ENCODE results near the gene EFNB2. TPM values are rescaled to one million over a fixed set of nuclear protein-coding genes. Genes with fewer than 3 reads are reported as not detected.

Gene EFNB2
- total and polyA plus RNA-seq, 4 donors: 2.6 to 6.1 (median 3.4) TPM

GRCh38 chr13:106575896-106576295, 40.4 kb upstream of the EFNB2 start (continued):
- TF ChIP-seq CTCF (IDR thresholded peaks at IDR 0.05; ENCODE audit: low read depth, low read length, missing input control): no peak
- TF ChIP-seq TAF1 (conservative IDR thresholded peaks at IDR 0.05): no peak
- TF ChIP-seq FOXA1 (IDR thresholded peaks at IDR 0.05): no peak
- TF ChIP-seq, protein P1, sequence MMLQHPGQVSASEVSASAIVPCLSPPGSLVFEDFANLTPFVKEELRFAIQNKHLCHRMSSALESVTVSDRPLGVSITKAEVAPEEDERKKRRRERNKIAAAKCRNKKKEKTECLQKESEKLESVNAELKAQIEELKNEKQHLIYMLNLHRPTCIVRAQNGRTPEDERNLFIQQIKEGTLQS (IDR thresholded peaks at IDR 0.05): no peak
- TF ChIP-seq HNF4A (conservative IDR thresholded peaks at IDR 0.05): no peak
- TF ChIP-seq FOXA2 (IDR thresholded peaks at IDR 0.05): no peak
- TF ChIP-seq MAX (IDR thresholded peaks at IDR 0.05): no peak
- no peak for TF ChIP-seq YY1 (IDR thresholded peaks at IDR 0.05)
- TF ChIP-seq SP1 (IDR thresholded peaks at IDR 0.05): no peak

GRCh38 chr13:106573868-106574267, 38.4 kb upstream of the EFNB2 start:
- no peak overlapping the region for H3K4me3 ChIP-seq (ENCODE audit: low read depth in 1 of 3, low read length in 3 of 3)
- no peaks in the 10 kb centered on the region for H3K9me3 ChIP-seq (ENCODE audit: control insufficient read depth in 4 of 4, low read length in 3 of 4)
- WGBS: 70% methylated on average over 3 of the region's 3 CpGs
- no peak overlapping the region for H3K9ac ChIP-seq (ENCODE audit: low read depth in 1 of 2, low read length in 2 of 2)
- peaks cover 0 to 4% (median 0%) of the 10 kb centered on the region in 4 donors for H3K4me1 ChIP-seq (ENCODE audit: control insufficient read depth in 4 of 4, insufficient read depth in 4 of 4, low read length in 3 of 4)
- H3K36me3 ChIP-seq (ENCODE audit: control insufficient read depth in 4 of 4, insufficient read depth in 3 of 4, low read depth in 1 of 4, low read length in 3 of 4): no peaks in the 10 kb centered on the region
- no peak overlapping the region for H3K27ac ChIP-seq (ENCODE audit: low read depth in 1 of 2, low read length in 2 of 2)
- no peak for DNase-seq (ENCODE audit: low spot score)
- no peaks in the 10 kb centered on the region for H3K27me3 ChIP-seq (ENCODE audit: control insufficient read depth in 4 of 4, insufficient read depth in 4 of 4, low read length in 3 of 4)
- no peak for TF ChIP-seq REST (IDR thresholded peaks at IDR 0.05)
- no peak for TF ChIP-seq SP1 (IDR thresholded peaks at IDR 0.05)
- TF ChIP-seq HNF4G (IDR thresholded peaks at IDR 0.05): no peak
- TF ChIP-seq MAX (IDR thresholded peaks at IDR 0.05): no peak
- TF ChIP-seq FOXA1 (IDR thresholded peaks at IDR 0.05): no peak
- TF ChIP-seq GABPA (IDR thresholded peaks at IDR 0.05 in 1 of 2, conservative IDR thresholded peaks at IDR 0.05 in 1 of 2): no peak
- TF ChIP-seq, protein P1 (IDR thresholded peaks at IDR 0.05): no peak
- TF ChIP-seq RAD21 (IDR thresholded peaks at IDR 0.05): no peak
- no peak for TF ChIP-seq HNF4A (conservative IDR thresholded peaks at IDR 0.05)
- TF ChIP-seq FOXA2 (IDR thresholded peaks at IDR 0.05): no peak
- no peak for TF ChIP-seq JUND (IDR thresholded peaks at IDR 0.05)
- TF ChIP-seq TAF1 (conservative IDR thresholded peaks at IDR 0.05): no peak
- no peak for TF ChIP-seq CTCF (IDR thresholded peaks at IDR 0.05; ENCODE audit: low read depth, low read length, missing input control)
- TF ChIP-seq, protein P2, sequence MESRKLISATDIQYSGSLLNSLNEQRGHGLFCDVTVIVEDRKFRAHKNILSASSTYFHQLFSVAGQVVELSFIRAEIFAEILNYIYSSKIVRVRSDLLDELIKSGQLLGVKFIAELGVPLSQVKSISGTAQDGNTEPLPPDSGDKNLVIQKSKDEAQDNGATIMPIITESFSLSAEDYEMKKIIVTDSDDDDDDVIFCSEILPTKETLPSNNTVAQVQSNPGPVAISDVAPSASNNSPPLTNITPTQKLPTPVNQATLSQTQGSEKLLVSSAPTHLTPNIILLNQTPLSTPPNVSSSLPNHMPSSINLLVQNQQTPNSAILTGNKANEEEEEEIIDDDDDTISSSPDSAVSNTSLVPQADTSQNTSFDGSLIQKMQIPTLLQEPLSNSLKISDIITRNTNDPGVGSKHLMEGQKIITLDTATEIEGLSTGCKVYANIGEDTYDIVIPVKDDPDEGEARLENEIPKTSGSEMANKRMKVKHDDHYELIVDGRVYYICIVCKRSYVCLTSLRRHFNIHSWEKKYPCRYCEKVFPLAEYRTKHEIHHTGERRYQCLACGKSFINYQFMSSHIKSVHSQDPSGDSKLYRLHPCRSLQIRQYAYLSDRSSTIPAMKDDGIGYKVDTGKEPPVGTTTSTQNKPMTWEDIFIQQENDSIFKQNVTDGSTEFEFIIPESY (IDR thresholded peaks at IDR 0.05): no peak

All from liver (tissue), 9 donors.